ENCODE data around the gene PPP4R1. TPM values are rescaled to one million over a fixed set of nuclear protein-coding genes. Genes with fewer than 3 reads are reported as not detected.

Gene PPP4R1
- total and polyA plus RNA-seq, 8 donors = 13.7 to 55.1 (median 34.8) TPM

- intact Hi-C loops (cut with DNase I) = loop anchor here in 1 of 3 donors (10.0 kb wide), 1 partner anchor 153 kb away; no protein-coding TSS in a partner anchor
- Histone ChIP-seq H3K27me3 (no peaks in the 10 kb centered on the region), H3K4me1 (peaks cover 0 to 4% (median 0%) of the 10 kb centered on the region in 3 donors), H3K9me3 (no peaks in the 10 kb centered on the region), H3K4me3 (no peak overlapping the region), H3K36me3 (peaks cover 0 to 13% (median 4%) of the 10 kb centered on the region in 3 donors), H3K27ac (no peak overlapping the region)
- 93 to 94% methylated on average over 3 of the region's 3 CpGs for WGBS, 2 donors
- FAIRE-seq (no peak), ATAC-seq (no peak), DNase-seq (no peak)
- no peak for TF ChIP-seq CTCF (IDR thresholded peaks at IDR 0.05)
Observed at GRCh38 chr18:9571546-9571945, 42.8 kb downstream of the PPP4R1 start.

DNA sequence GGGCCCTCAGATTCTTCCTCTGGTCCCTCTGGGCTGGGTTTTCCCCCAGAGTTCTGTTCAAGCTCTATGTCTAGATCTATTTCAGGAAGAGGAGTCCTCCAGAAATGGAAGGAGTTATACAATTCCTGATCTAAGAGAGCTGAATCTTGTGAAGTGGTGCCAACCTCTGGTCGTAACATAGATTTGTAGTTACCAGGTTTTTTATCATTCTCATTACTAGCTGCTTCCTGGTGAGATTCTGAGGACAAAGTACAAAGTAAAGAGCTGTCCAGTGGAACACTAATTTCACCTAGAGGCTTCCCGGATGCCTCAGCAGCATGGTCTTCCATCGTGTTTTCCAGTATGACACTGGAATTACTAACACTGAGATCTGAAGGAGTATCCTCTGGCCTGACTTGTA, 44.1 kb downstream of the PPP4R1 start:
- peak in 1 of 4 donors; percentile 51 for ATAC-seq
- no peak for DNase-seq
- Histone ChIP-seq H3K27ac (no peak overlapping the region), H3K27me3 (no peaks in the 10 kb centered on the region), H3K36me3 (peaks cover 0 to 13% (median 4%) of the 10 kb centered on the region in 3 donors), H3K9me3 (no peaks in the 10 kb centered on the region), H3K4me3 (no peak overlapping the region), H3K4me1 (no peaks in the 10 kb centered on the region)
- no peak for TF ChIP-seq CTCF (IDR thresholded peaks at IDR 0.05)
- intact Hi-C loops (cut with DNase I) = loop anchor here in 1 of 3 donors (10.0 kb wide), 1 partner anchor 155 kb away; no protein-coding TSS in a partner anchor
- FAIRE-seq = no peak
- WGBS, 2 donors = 79 to 80% methylated on average over 3 of the region's 3 CpGs

GRCh38 chr18:9569178-9569577, 45.2 kb downstream of the PPP4R1 start:
- no peak overlapping the region for H3K27ac ChIP-seq
- WGBS, 2 donors = 90 to 91% methylated on average over 8 of the region's 8 CpGs
- peaks cover 0 to 13% (median 4%) of the 10 kb centered on the region in 3 donors for H3K36me3 ChIP-seq

DNA sequence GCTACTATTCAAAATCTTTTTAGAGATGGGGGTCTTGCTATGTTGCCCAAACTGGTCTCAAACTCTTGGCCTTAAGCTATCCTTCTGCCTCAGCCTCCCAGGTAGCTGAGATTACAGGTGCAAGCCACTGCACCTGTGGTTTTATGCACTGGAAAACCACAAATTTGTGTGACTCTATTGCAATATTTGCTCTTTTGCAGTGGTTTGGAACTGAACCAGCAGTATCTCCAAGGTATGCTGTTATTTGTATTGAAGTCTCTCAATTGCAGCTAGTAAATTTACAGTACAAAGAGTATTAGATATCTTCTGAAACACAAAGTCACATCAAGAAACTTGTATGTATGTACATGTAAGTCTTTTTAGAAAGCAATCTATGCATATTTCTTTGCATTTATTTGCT, 46.2 kb downstream of the PPP4R1 start:
- no peak for FAIRE-seq

More at GRCh38 chr18:9569178-9569577, 45.2 kb downstream of the PPP4R1 start:
- no peaks in the 10 kb centered on the region for H3K4me1 ChIP-seq
- no peaks in the 10 kb centered on the region for H3K27me3 ChIP-seq
- H3K9me3 ChIP-seq = no peaks in the 10 kb centered on the region
- FAIRE-seq (no peak), ATAC-seq (no peak), DNase-seq (no peak)
- intact Hi-C loops (cut with DNase I) = no loop called here
- no peak overlapping the region for H3K4me3 ChIP-seq
- TF ChIP-seq CTCF (IDR thresholded peaks at IDR 0.05) = no peak

More for the DNA sequence above, 46.2 kb downstream of the PPP4R1 start:
- Histone ChIP-seq H3K4me1 (no peaks in the 10 kb centered on the region), H3K36me3 (peaks cover 0 to 15% (median 4%) of the 10 kb centered on the region in 3 donors), H3K9me3 (no peaks in the 10 kb centered on the region), H3K27ac (no peak overlapping the region), H3K4me3 (no peak overlapping the region), H3K27me3 (no peaks in the 10 kb centered on the region)
- no peak for TF ChIP-seq CTCF (IDR thresholded peaks at IDR 0.05)
- ATAC-seq (no peak), DNase-seq (no peak)
- intact Hi-C loops (cut with DNase I) = no loop called here

Data from pancreas (tissue), 10 donors.